HTR-8/SVneo (cell line): ENCODE data around the gene FOSL1.

ENCODE experiments used
- DNase-seq: peaks from one replicate; pipeline ENCODE4 v3.0.0; 2011; ENCODE audit warnings: low spot score, mixed read lengths; ENCODE audit not compliant: insufficient read length
- FAIRE-seq: peaks from 2 replicates; lab custom pipeline; 2011; peaks lifted over from hg19 to GRCh38; lab: Jason Lieb, UNC

FOSL1 gene

GRCh38 chr11:65900125-65900898 is at the start of gene FOSL1:
Gene FOSL1 (minus strand): TSS chr11:65900388. CDS start chr11:65900339, 49 bp downstream.
- peak; percentile 87 for FAIRE-seq
- DNase-seq = peak; percentile 95

- no peak for DNase-seq
- peak; percentile 33 for FAIRE-seq
These were observed 47.5 kb upstream of the FOSL1 start for GRCh38 chr11:65947603-65948125.

- FAIRE-seq (no peak), DNase-seq (no peak)
These were observed 46.9 kb upstream of the FOSL1 start for GRCh38 chr11:65947133-65947532.

GRCh38 chr11:65946655-65947054 is 46.5 kb upstream of the FOSL1 start:
- DNase-seq (no peak), FAIRE-seq (no peak)

- no peak for DNase-seq
These were observed 45.9 kb upstream of the FOSL1 start for GRCh38 chr11:65945941-65946558.

GRCh38 chr11:65945430-65945911 is 45.3 kb upstream of the FOSL1 start, which contains the start of gene TSGA10IP:
Gene TSGA10IP (plus strand): TSS chr11:65945480. CDS start chr11:65945676, 196 bp downstream.
- no peak for DNase-seq
- no peak for FAIRE-seq

More at GRCh38 chr11:65945941-65946558, 45.9 kb upstream of the FOSL1 start:
- FAIRE-seq = no peak

- no peak for FAIRE-seq
- no peak for DNase-seq
These were observed 44.6 kb upstream of the FOSL1 start for GRCh38 chr11:65944767-65945166.

GRCh38 chr11:65944191-65944590 is 44.0 kb upstream of the FOSL1 start:
- FAIRE-seq (no peak), DNase-seq (no peak)

GRCh38 chr11:65942531-65942930 is 42.3 kb upstream of the FOSL1 start:
- DNase-seq (no peak), FAIRE-seq (peak; percentile 72)

GRCh38 chr11:65941720-65942310 is 41.6 kb upstream of the FOSL1 start:
- DNase-seq = no peak
- no peak for FAIRE-seq

GRCh38 chr11:65937766-65938165 is 37.6 kb upstream of the FOSL1 start:
- FAIRE-seq = peak; percentile 72

GRCh38 chr11:65934014-65934413 is 33.8 kb upstream of the FOSL1 start:
- no peak for DNase-seq
- FAIRE-seq = no peak

More at GRCh38 chr11:65937766-65938165, 37.6 kb upstream of the FOSL1 start:
- no peak for DNase-seq

- FAIRE-seq (no peak), DNase-seq (no peak)
These were observed 32.4 kb upstream of the FOSL1 start for GRCh38 chr11:65932558-65932919.

- FAIRE-seq = peak; percentile 83
- DNase-seq = no peak
These were observed 31.8 kb upstream of the FOSL1 start for GRCh38 chr11:65931773-65932557.

- no peak for FAIRE-seq
- DNase-seq = no peak
These were observed 28.5 kb upstream of the FOSL1 start for GRCh38 chr11:65928667-65929066.

- FAIRE-seq (no peak), DNase-seq (no peak)
These were observed 27.8 kb upstream of the FOSL1 start for GRCh38 chr11:65927904-65928397.

- no peak for FAIRE-seq
- no peak for DNase-seq
These were observed 25.2 kb upstream of the FOSL1 start for GRCh38 chr11:65925397-65925796.

- DNase-seq (no peak), FAIRE-seq (peak; percentile 75)
These were observed 22.4 kb upstream of the FOSL1 start for GRCh38 chr11:65922565-65922964.

- FAIRE-seq = no peak
- no peak for DNase-seq
These were observed 21.7 kb upstream of the FOSL1 start for GRCh38 chr11:65921876-65922275.

GRCh38 chr11:65921033-65921555 is 20.9 kb upstream of the FOSL1 start:
- FAIRE-seq (no peak), DNase-seq (no peak)
